ENCODE results near the gene ARL14EPL.

The ARL14EPL gene

GRCh38 chr5:116002116-116002906, 30.0 kb upstream of the ARL14EPL start:
- DNase-seq (ENCODE audit: low read depth): peak; percentile 25
- H3K4me3 ChIP-seq (ENCODE audit: low read depth, low read length): no peak overlapping the region
- no peak for TF ChIP-seq CTCF (IDR thresholded peaks at IDR 0.05; ENCODE audit: control insufficient read depth, extremely low read depth, insufficient read depth)

GRCh38 chr5:116004248-116004647, 28.0 kb upstream of the ARL14EPL start:
- H3K4me3 ChIP-seq (ENCODE audit: low read depth, low read length): no peak overlapping the region
- no peak for DNase-seq (ENCODE audit: low read depth)
- no peak for TF ChIP-seq CTCF (IDR thresholded peaks at IDR 0.05; ENCODE audit: control insufficient read depth, extremely low read depth, insufficient read depth)

GRCh38 chr5:116009806-116010205, 22.5 kb upstream of the ARL14EPL start:
- no peak for DNase-seq (ENCODE audit: low read depth)
- H3K4me3 ChIP-seq (ENCODE audit: low read depth, low read length): no peak overlapping the region
- no peak for TF ChIP-seq CTCF (IDR thresholded peaks at IDR 0.05; ENCODE audit: control insufficient read depth, extremely low read depth, insufficient read depth)

GRCh38 chr5:116011046-116011445, 21.2 kb upstream of the ARL14EPL start:
- H3K4me3 ChIP-seq (ENCODE audit: low read depth, low read length): no peak overlapping the region
- DNase-seq (ENCODE audit: low read depth): no peak
- no peak for TF ChIP-seq CTCF (IDR thresholded peaks at IDR 0.05; ENCODE audit: control insufficient read depth, extremely low read depth, insufficient read depth)

- no peak overlapping the region for H3K4me3 ChIP-seq (ENCODE audit: low read depth, low read length)
- no peak for DNase-seq (ENCODE audit: low read depth)
- TF ChIP-seq CTCF (IDR thresholded peaks at IDR 0.05; ENCODE audit: control insufficient read depth, extremely low read depth, insufficient read depth): no peak
Observed at GRCh38 chr5:116013207-116013785, 19.0 kb upstream of the ARL14EPL start.

GRCh38 chr5:116013936-116014335, 18.3 kb upstream of the ARL14EPL start:
- no peak overlapping the region for H3K4me3 ChIP-seq (ENCODE audit: low read depth, low read length)
- TF ChIP-seq CTCF (IDR thresholded peaks at IDR 0.05; ENCODE audit: control insufficient read depth, extremely low read depth, insufficient read depth): no peak
- DNase-seq (ENCODE audit: low read depth): no peak

Measured in LNCaP clone FGC (cell line).